ENCODE results near the gene EYS. TPM values are rescaled to one million over a fixed set of nuclear protein-coding genes. Genes with fewer than 3 reads are reported as not detected.

Gene EYS
- total and polyA plus RNA-seq, 2 of the 13 experiments (the other 11 are each of a cell fraction or from before 2014, with no cell fraction given): 0.04 to 0.07 TPM

- TF ChIP-seq HDAC1 (CRISPR knock-in tag; IDR thresholded peaks at IDR 0.05): no peak
- TF ChIP-seq ARID4A (CRISPR knock-in tag; IDR thresholded peaks at IDR 0.05; ENCODE audit: borderline replicate concordance): no peak
- TF ChIP-seq, protein P1, sequence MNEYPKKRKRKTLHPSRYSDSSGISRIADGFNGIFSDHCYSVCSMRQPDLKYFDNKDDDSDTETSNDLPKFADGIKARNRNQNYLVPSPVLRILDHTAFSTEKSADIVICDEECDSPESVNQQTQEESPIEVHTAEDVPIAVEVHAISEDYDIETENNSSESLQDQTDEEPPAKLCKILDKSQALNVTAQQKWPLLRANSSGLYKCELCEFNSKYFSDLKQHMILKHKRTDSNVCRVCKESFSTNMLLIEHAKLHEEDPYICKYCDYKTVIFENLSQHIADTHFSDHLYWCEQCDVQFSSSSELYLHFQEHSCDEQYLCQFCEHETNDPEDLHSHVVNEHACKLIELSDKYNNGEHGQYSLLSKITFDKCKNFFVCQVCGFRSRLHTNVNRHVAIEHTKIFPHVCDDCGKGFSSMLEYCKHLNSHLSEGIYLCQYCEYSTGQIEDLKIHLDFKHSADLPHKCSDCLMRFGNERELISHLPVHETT (CRISPR knock-in tag; conservative IDR thresholded peaks at IDR 0.05): no peak
- TF ChIP-seq ZFP62 (CRISPR knock-in tag; IDR thresholded peaks at IDR 0.05): no peak
- TF ChIP-seq ZNF83 (CRISPR knock-in tag; IDR thresholded peaks at IDR 0.05; ENCODE audit: borderline replicate concordance): no peak
- TF ChIP-seq SRSF4 (IDR thresholded peaks at IDR 0.05; ENCODE audit: low read depth, low read length, poor library complexity, severe bottlenecking): no peak
- no peak for TF ChIP-seq PHF21A (CRISPR knock-in tag; IDR thresholded peaks at IDR 0.05)
- TF ChIP-seq U2AF1 (optimal IDR thresholded peaks at IDR 0.05; ENCODE audit: low read depth, low read length): no peak
- no peak for TF ChIP-seq ZNF557 (CRISPR knock-in tag; IDR thresholded peaks at IDR 0.05)
- TF ChIP-seq NCOA1 (CRISPR knock-in tag; IDR thresholded peaks at IDR 0.05): no peak
- no peak for TF ChIP-seq ZNF225 (CRISPR knock-in tag; IDR thresholded peaks at IDR 0.05)
- TF ChIP-seq MIER2 (CRISPR knock-in tag; IDR thresholded peaks at IDR 0.05): peak; percentile 78
- TF ChIP-seq, protein P2, sequence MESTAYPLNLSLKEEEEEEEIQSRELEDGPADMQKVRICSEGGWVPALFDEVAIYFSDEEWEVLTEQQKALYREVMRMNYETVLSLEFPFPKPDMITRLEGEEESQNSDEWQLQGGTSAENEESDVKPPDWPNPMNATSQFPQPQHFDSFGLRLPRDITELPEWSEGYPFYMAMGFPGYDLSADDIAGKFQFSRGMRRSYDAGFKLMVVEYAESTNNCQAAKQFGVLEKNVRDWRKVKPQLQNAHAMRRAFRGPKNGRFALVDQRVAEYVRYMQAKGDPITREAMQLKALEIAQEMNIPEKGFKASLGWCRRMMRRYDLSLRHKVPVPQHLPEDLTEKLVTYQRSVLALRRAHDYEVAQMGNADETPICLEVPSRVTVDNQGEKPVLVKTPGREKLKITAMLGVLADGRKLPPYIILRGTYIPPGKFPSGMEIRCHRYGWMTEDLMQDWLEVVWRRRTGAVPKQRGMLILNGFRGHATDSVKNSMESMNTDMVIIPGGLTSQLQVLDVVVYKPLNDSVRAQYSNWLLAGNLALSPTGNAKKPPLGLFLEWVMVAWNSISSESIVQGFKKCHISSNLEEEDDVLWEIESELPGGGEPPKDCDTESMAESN (CRISPR knock-in tag; conservative IDR thresholded peaks at IDR 0.05): no peak
- TF ChIP-seq KAT7 (CRISPR knock-in tag; IDR thresholded peaks at IDR 0.05; ENCODE audit: borderline replicate concordance): no peak
- no peak for TF ChIP-seq ZNF580 (CRISPR knock-in tag; IDR thresholded peaks at IDR 0.05; ENCODE audit: borderline replicate concordance, low read depth)
- TF ChIP-seq, protein P3, sequence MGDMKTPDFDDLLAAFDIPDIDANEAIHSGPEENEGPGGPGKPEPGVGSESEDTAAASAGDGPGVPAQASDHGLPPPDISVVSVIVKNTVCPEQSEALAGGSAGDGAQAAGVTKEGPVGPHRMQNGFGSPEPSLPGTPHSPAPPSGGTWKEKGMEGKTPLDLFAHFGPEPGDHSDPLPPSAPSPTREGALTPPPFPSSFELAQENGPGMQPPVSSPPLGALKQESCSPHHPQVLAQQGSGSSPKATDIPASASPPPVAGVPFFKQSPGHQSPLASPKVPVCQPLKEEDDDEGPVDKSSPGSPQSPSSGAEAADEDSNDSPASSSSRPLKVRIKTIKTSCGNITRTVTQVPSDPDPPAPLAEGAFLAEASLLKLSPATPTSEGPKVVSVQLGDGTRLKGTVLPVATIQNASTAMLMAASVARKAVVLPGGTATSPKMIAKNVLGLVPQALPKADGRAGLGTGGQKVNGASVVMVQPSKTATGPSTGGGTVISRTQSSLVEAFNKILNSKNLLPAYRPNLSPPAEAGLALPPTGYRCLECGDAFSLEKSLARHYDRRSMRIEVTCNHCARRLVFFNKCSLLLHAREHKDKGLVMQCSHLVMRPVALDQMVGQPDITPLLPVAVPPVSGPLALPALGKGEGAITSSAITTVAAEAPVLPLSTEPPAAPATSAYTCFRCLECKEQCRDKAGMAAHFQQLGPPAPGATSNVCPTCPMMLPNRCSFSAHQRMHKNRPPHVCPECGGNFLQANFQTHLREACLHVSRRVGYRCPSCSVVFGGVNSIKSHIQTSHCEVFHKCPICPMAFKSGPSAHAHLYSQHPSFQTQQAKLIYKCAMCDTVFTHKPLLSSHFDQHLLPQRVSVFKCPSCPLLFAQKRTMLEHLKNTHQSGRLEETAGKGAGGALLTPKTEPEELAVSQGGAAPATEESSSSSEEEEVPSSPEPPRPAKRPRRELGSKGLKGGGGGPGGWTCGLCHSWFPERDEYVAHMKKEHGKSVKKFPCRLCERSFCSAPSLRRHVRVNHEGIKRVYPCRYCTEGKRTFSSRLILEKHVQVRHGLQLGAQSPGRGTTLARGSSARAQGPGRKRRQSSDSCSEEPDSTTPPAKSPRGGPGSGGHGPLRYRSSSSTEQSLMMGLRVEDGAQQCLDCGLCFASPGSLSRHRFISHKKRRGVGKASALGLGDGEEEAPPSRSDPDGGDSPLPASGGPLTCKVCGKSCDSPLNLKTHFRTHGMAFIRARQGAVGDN (CRISPR knock-in tag; IDR thresholded peaks at IDR 0.05): no peak
Measured at GRCh38 chr6:63941747-63942470, 1765.1 kb downstream of the EYS start (continued).

All from HepG2 (cell line).